ENCODE results near the gene RNASEH2B.

Gene RNASEH2B

DNA sequence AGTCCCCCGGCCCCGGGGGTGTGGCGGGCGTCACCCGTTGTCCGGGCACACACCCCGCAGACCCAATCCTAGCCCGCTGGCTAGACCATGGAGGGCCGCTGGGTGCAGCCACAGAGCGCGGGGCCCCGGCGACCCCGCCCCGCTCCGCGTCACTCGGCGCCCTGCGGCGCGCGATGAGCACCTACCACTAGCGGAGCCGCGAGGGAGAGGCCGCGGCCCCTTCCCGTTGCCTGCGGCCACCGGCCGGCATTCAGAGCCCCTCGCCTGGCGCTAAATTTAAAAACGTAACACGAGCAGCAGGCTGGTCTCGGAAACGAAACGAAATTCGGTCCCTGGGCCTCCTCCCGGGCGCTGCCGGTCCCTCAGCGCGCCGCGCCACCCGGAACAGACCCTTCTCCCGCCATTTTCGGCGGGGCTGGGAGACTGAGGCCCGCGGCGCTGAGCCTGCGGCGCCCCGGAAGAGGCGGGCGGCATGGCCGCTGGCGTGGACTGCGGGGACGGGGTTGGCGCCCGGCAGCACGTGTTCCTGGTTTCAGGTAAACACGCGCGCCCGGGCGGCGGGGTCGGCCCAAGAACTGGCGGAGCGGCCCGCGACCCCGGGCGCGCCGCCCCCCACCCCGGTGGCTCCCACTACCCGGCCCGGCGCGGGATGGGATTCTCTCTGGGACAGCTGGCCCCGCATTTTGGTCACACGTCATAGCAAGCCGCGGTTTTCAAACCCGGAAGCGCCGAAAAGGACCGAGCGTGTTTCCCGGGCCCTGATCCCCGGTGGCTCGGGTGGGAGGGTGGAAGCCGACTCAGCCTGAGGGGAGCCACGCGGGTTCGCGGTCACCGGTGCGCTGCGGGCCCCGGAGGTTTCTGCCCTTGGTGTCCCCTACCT is at the start of gene RNASEH2B:
RNASEH2B (plus strand) TSS at position 187 of the 880 bp plus-strand sequence; CDS start at position 473, 286 bp downstream.
- DNase-seq, result peak; percentile 73

DNA sequence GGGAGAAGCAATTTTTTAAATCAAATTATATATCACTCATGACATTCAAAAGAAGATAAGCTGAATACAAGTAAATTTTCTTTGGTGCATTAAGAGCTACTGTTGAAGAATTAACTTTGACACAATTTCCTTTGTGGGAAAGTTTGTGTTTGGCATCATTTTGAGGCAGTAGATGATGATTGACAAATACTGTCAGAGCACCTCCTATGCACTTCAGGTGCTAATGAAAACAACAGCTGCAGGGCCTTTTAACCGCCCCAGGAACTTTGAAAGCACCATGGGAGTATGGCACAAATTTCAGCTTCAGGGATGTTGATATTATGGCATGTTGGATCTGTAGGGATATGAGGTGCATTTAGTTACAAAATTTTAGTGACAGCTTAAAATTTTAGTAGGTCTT is 45.1 kb upstream of the RNASEH2B start:
- DNase-seq, result no peak

DNA sequence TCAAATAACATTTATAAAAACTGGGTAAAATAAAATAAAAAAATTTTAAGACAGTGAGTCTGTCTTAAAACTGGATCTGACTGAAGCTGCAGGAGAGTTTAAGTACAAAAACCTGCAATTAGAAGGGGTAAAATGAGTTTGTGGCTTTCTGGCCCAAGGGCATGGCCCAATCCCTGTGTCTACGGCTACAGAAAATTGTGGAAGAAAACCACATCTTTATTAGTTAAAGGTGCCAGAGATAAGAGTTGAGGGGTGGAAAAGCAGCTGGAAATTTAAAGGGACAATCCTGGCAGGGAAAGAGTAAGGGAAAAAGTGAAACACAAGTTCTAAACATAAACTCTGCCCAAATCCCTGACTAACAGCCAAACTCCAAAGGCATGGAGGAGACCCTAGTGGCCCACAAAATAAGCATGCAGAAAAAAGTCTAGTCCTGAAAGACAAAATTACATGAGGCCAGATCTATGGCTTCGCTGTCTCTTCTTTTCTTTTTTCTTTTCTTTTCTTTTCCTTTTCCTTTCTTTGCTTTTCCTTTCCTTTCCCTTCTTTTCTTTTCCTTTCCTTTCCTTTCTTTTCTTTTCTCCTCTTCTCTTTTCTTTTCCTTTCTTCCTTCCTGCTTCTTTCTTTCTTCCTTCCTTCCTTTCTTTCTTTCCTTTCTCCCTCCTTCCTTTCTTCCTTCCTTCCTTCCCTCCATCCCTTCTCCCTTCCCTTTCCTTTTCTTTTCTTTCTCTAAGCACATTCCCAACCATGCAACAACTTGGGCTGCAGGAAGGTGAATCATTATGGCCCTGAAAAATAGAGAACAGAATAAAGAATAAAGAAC is 42.6 kb upstream of the RNASEH2B start:
- no peak for DNase-seq

GRCh38 chr13:50867637-50867945 is 42.0 kb upstream of the RNASEH2B start:
- DNase-seq, result no peak

GRCh38 chr13:50871405-50871804 is 38.2 kb upstream of the RNASEH2B start:
- DNase-seq, result no peak

- DNase-seq, result no peak
Observed at GRCh38 chr13:50873467-50873866, 36.1 kb upstream of the RNASEH2B start.

- DNase-seq, result no peak
Observed at GRCh38 chr13:50873991-50874390, 35.6 kb upstream of the RNASEH2B start.

GRCh38 chr13:50882816-50883435 is 26.7 kb upstream of the RNASEH2B start:
- no peak for DNase-seq

DNA sequence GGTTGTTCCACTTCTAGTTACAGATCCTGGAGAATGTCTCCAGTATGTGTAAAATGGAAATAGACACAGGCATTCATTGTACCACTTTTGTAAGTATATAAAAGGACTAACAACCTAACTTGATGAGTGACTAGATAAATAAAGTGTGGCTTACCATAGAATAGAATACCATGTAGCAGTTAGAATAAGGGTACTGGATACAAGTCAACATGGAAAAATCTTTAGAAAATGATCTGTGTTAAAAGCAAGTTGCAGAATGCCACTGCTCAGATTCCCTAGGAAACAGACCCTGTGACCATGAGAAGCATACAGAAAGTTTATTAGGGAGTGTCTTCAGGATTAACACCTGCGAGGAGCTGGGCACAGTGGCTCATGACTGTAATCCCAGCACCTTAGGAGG is 25.9 kb upstream of the RNASEH2B start:
- no peak for DNase-seq

GRCh38 chr13:50884265-50884664 is 25.3 kb upstream of the RNASEH2B start:
- DNase-seq, result no peak

DNA sequence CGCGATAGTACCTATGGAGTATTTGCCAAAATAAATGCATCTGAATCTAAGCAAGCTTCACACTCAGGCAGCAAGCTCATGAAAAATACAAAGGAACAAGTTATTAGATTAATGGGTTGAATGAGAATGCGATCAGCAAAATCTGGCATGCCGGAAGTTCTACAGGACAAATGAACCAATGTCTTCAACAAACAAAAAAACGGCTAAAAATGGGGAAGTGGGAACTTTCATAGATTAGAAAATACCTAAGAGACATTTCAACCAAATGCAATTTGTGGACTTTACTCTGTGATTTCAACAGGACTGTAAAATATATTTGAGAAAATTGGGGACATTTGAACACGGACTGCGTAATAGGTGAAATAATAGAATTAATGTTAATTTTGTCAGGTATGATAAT is 22.4 kb upstream of the RNASEH2B start:
- DNase-seq, result no peak

DNA sequence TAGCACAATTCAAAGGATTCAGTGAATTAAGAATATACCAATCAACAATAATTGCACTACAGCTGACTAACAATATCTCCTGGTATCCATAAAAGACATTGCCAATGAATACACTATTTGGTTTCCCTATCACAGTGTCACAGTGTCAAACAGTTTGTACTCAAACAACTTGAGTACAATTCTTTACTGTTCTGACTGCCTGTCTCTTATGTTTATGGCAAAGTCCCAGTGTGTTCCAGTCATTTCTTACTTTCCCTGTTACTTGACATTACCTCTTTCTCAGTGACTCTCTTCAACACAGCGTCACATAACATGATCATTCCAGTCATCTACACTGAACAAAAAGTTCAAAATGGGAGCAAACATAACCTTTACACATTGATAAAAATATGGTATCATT is 21.2 kb upstream of the RNASEH2B start:
- no peak for DNase-seq

DNA sequence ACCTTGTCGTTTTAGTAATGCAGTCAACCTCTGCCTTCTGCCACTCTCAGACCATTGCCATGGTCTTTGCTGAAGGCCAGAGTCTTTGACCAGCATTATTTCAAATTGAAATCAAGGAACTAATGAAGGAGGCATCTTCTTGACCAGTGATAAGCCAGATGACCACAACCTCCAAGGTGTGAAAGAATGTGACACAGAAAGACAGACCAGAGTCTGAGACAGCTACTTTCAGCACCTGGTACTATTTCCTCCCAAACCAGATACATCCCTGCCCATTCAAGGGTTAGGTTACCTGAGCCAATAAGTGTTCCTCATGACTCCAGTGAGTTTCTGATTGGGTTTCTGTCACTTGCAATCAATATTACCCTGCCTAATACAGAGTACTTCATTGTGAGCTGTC is 20.3 kb upstream of the RNASEH2B start:
- no peak for DNase-seq

DNA sequence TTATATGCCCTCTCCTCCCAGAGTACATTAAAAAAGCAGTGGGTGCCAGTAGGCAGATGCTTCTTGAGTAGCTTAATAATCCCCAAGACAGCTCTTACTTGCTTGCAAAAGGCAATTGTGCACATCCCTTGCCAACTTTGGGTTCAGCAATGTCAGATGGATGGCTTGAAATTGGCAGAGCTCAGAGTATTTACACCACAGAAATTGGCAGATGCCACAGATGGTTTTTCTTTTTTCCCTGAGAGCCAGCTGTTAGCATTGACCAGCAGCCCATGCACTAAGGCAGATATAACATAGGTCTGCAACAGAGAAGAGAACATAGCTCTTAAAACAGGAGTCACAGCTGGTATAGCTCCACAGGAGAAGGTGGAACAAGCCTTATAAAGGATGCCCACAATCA is 18.4 kb upstream of the RNASEH2B start:
- no peak for DNase-seq

DNA sequence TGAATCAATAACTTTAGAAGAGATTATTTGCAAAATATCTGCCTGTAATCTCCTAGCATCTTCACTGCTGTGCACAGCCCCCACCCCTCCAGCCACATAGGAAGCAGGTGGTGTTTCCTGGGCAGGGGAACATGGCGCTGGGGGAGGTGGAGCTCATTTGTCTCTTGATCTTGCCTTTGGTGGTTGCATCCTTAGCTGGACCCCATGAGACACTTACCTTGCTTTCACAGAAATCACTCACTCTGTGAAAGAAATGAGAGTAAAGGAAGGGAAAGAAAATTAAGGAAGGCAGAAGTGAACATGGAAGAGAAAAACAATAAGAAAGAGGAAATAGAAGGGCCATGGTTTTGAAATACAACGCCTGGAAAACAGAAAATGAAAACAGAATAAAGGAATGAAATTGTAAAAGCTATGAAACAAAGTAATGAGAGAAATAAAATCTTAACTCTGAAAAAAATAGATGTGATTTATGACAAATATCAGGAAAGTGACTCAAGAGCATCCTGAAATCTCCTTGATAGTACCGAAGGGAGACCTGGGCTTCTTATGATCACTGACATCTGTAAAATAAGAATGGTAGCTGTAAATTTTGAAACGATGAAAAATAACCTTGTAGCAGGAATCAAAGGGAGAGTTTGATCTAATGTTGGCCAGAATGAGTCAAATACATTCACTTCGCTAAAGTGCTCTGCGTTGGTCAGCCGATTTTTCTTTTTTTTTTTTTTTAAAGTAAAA is 17.2 kb upstream of the RNASEH2B start:
- no peak for DNase-seq

DNA sequence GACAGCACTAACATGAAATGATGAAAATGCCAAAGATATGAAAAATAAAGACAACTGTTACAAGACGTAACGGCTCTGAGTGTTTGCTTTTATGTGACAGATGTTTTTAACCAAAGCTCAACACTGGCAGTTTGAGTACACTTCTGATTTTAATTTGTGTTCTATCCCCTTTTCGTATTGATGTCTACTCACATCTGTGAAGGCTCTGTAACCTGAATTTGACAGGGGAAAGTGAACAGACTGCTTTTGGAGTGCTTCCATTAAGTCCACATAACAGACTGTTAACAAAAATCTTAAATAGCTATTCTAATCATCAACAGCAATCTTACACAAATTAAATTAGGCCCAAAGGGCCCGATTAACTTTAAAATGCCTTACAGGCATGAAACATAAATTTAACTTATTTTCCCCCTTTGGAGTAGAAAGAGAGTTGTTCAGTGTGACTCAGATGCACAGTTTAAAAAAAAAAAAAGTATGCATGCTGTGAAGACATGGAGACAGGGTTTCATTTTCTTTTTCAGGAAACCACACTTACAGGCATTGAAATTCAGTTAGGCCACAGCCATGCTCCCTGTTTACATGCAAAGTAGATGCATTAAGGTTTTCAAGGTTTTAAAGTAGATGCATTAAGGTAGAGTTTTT is 16.3 kb upstream of the RNASEH2B start:
- no peak for DNase-seq

GRCh38 chr13:50894012-50894411 is 15.6 kb upstream of the RNASEH2B start:
- DNase-seq, result no peak

DNA sequence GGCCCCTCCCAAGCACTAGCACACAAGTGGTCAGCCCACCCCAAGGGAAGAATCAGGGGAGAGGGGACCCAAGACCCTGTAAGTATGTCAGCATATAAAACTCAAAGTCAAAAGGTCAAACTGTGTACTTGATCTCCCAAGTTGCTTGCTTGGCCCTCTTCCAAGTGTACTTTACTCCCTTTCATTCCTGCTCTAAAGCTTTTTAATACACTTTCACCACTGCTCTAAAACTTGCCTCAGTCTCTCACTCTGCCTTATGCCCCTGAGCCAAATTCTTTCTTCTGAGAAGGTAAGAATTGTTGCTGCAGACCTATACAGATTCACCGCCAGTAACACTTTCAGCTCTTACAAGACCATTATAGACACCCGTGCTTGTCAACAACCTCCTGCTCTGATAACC is 15.1 kb upstream of the RNASEH2B start:
- no peak for DNase-seq

DNA sequence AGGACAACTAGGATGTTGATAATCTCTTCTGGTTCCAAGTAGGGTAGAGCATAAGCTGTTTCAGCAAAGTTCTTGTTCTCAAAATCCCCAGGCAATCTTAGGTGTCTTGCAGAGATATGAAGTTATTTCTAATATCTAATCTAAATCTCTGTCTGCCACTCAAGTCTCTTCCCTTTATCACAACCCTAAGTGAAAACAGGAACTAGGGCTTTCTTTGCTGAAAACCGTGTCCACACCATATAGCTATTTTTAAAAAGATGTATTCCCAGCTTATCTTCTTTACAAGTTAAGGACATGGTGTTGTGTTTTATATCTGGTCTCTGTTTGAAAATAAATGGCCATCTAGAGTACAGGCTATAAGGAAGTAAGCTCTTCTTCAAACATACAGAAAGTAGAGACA is 11.3 kb upstream of the RNASEH2B start:
- no peak for DNase-seq

DNA sequence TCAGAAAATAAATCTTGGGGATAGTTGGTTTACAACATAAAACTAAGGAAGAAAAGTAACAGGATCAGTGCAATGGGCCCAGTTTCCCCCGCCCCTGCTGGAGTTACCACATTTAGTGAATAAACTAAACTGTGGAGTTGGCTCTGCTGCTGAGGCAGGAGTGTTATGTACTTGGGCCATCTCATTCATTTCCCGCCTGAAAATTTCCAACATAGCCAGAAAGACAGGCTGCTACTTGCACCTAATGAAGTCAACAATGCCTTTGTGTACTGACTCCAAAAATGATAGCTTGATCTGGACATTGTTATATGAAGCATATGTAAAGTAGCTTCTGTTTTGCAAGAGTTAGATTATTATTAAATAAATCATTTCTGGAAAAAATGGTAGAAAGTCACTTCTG is 7.9 kb upstream of the RNASEH2B start:
- no peak for DNase-seq

- DNase-seq, result no peak
Observed at GRCh38 chr13:50905256-50905655, 4.3 kb upstream of the RNASEH2B start.

DNA sequence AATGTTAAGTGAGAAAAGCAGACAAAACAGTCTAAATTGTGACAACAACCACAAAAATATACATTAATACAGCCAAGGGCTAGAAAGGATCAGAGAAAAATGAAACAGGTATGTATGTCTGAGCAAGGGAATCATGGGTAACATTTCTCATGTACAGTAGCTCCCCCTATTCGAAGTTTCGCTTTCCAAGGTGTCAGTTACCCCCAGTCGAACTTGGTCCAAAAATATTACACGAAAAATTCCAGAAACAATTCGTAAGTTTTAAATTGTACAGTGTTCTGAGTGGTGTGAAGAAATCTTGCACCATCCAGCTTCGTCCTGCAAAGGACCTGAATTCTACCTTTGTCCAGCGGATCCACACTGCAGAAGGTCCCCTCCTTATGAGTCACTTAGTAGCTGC is 1.8 kb upstream of the RNASEH2B start:
- DNase-seq, result no peak

DNA sequence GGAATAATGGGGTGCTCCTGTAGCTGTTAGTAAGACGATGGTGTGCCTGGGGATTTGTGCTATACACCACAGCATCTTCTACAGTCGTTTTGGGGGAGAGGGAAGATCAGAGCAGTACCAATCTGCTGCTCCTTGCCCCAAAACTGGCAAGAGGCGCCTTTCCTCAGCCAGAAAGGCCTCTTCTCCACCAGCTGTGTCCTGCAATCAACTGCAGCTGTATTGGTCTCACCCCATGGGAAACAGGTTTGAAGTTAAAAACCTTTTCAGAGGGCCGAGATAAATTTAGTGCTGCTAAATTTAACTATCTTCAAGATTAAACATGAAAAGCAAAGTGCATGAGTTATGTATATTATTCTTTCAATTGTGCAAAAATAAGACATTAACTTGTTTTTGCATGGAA is 1.2 kb upstream of the RNASEH2B start:
- no peak for DNase-seq
